Measurements from ENCODE around the gene PLAGL1. TPM values are rescaled to one million over a fixed set of nuclear protein-coding genes. Genes with fewer than 3 reads are reported as not detected.

The PLAGL1 gene
- polyA plus RNA-seq, 2 of the 4 experiments (the other 2 are of a cell fraction): 4.7 to 8.2 TPM

- no peak for TF ChIP-seq EHMT2 (IDR thresholded peaks at IDR 0.05; ENCODE audit: low read depth)
- no peak for TF ChIP-seq NR3C1 (IDR thresholded peaks at IDR 0.05)
- TF ChIP-seq PBX3 (IDR thresholded peaks at IDR 0.05): no peak
- TF ChIP-seq FOXS1 (CRISPR knock-in tag; IDR thresholded peaks at IDR 0.05): no peak
- TF ChIP-seq POLR2AphosphoS2 (conservative IDR thresholded peaks at IDR 0.05; ENCODE audit: low read length): no peak
- no peak for TF ChIP-seq HOXB5 (CRISPR knock-in tag; IDR thresholded peaks at IDR 0.05)
- no peak for TF ChIP-seq ATOH8 (CRISPR knock-in tag; IDR thresholded peaks at IDR 0.05; ENCODE audit: low read depth)
- TF ChIP-seq KDM5A (IDR thresholded peaks at IDR 0.05): no peak
- no peak for TF ChIP-seq MYC (IDR thresholded peaks at IDR 0.05; ENCODE audit: borderline replicate concordance, low read length)
- no peak for TF ChIP-seq POLR2A (IDR thresholded peaks at IDR 0.05; ENCODE audit: low read length)
- 68% methylated on average over 8 of the region's 8 CpGs for WGBS (ENCODE audit: missing lambda C conversion rate)
- DNase-seq (ENCODE audit: low read depth in 1 of 2, low spot score in 1 of 2): no peak
- no peak for ATAC-seq
- ChIA-PET POLR2A (no interaction called here), CTCF (interaction anchor here (1.2 to 2.0 kb wide), 2 partner anchors 16 to 381 kb away, joined by 4 to 13 read pairs; no protein-coding TSS in a partner anchor)
- no peak for FAIRE-seq
- H3K4me2 ChIP-seq: no peak overlapping the region
- no peaks in the 10 kb centered on the region for H3K9me3 ChIP-seq
- no peak overlapping the region for H3K4me3 ChIP-seq
- H3K4me1 ChIP-seq: no peaks in the 10 kb centered on the region; the same call in 2 of the 3 replicates
- no peak overlapping the region for H3K27ac ChIP-seq
Observed at GRCh38 chr6:143955971-143956370, 52.1 kb downstream of the PLAGL1 start.

- H3K9me3 ChIP-seq: no peaks in the 10 kb centered on the region
- H3K4me1 ChIP-seq: no peaks in the 10 kb centered on the region; the same call in 2 of the 3 replicates
- CTCF ChIA-PET: interaction anchor here (1.1 to 2.6 kb wide), 4 partner anchors 12 to 379 kb away, joined by 5 to 7 read pairs (median 7); no protein-coding TSS in a partner anchor
- TF ChIP-seq KDM1A (IDR thresholded peaks at IDR 0.05; ENCODE audit: low read depth) (no peak), RAD21 (conservative IDR thresholded peaks at IDR 0.05 in 1 of 2, IDR thresholded peaks at IDR 0.05 in 1 of 2) (no peak), NR3C1 (IDR thresholded peaks at IDR 0.05) (no peak), KDM5A (IDR thresholded peaks at IDR 0.05) (no peak), ZC3H11A (IDR thresholded peaks at IDR 0.05) (no peak)
- WGBS (ENCODE audit: missing lambda C conversion rate): 74% methylated on average over 4 of the region's 4 CpGs
- no peak overlapping the region for H3K27ac ChIP-seq
- POLR2A ChIA-PET: no interaction called here
- FAIRE-seq (no peak), ATAC-seq (no peak), DNase-seq (ENCODE audit: low read depth in 1 of 2, low spot score in 1 of 2) (no peak)
- H3K4me3 ChIP-seq: no peak overlapping the region
- no peak overlapping the region for H3K4me2 ChIP-seq
Observed at GRCh38 chr6:143953922-143954321, 54.1 kb downstream of the PLAGL1 start.

- ATAC-seq (no peak), DNase-seq (ENCODE audit: low read depth in 1 of 2, low spot score in 1 of 2) (no peak), FAIRE-seq (no peak)
- CTCF ChIA-PET: interaction anchor here (1.1 to 2.6 kb wide), 4 partner anchors 11 to 378 kb away, joined by 5 to 7 read pairs (median 7); no protein-coding TSS in a partner anchor
- Histone ChIP-seq H3K9me3 (no peaks in the 10 kb centered on the region), H3K4me1 (no peaks in the 10 kb centered on the region; the same call in 2 of the 3 replicates), H3K27ac (no peak overlapping the region), H3K4me2 (no peak overlapping the region), H3K4me3 (no peak overlapping the region)
- no peak for TF ChIP-seq HOXB5 (CRISPR knock-in tag; IDR thresholded peaks at IDR 0.05)
- TF ChIP-seq HOXB13 (CRISPR knock-in tag; IDR thresholded peaks at IDR 0.05; ENCODE audit: low read depth): no peak
- no peak for TF ChIP-seq MAX (IDR thresholded peaks at IDR 0.05)
- no peak for TF ChIP-seq RNF2 (IDR thresholded peaks at IDR 0.05; ENCODE audit: borderline replicate concordance, low read depth)
- no peak for TF ChIP-seq HEYL (CRISPR knock-in tag; IDR thresholded peaks at IDR 0.05)
- no peak for TF ChIP-seq KDM1A (IDR thresholded peaks at IDR 0.05; ENCODE audit: low read depth)
- no peak for TF ChIP-seq USF2 (IDR thresholded peaks at IDR 0.05)
- no peak for TF ChIP-seq ZFP36 (IDR thresholded peaks at IDR 0.05; ENCODE audit: borderline replicate concordance, partially characterized antibody)
- no peak for TF ChIP-seq FOSB (CRISPR knock-in tag; IDR thresholded peaks at IDR 0.05)
- no peak for TF ChIP-seq TP53 (CRISPR knock-in tag; IDR thresholded peaks at IDR 0.05)
- TF ChIP-seq ATOH8 (CRISPR knock-in tag; IDR thresholded peaks at IDR 0.05; ENCODE audit: low read depth): no peak
- TF ChIP-seq CHD4 (IDR thresholded peaks at IDR 0.05; ENCODE audit: borderline replicate concordance): no peak
- TF ChIP-seq RAD21 (conservative IDR thresholded peaks at IDR 0.05 in 1 of 2, IDR thresholded peaks at IDR 0.05 in 1 of 2): no peak
- no peak for TF ChIP-seq EP300 (IDR thresholded peaks at IDR 0.05)
- TF ChIP-seq JUN (IDR thresholded peaks at IDR 0.05): no peak
- TF ChIP-seq CTCF (IDR thresholded peaks at IDR 0.05): no peak
- TF ChIP-seq BHLHE40 (IDR thresholded peaks at IDR 0.05; ENCODE audit: low read depth, low read length): no peak
- TF ChIP-seq FOSL2 (IDR thresholded peaks at IDR 0.05): no peak
- no peak for TF ChIP-seq FOSL2 (CRISPR knock-in tag; IDR thresholded peaks at IDR 0.05)
- WGBS (ENCODE audit: missing lambda C conversion rate): 91% methylated on average over 4 of the region's 4 CpGs
- POLR2A ChIA-PET: no interaction called here
Observed at GRCh38 chr6:143952947-143953701, 54.9 kb downstream of the PLAGL1 start.

Measured in A549 (cell line).